Activated CD4-positive, alpha-beta T cell treated with anti-CD3 and anti-CD28 coated beads, Interleukin-2, Interleukin-4, amounts not matched to agents 100 ng/mL and 50 ng/mL, durations not matched to agents 16 hours and 8 hours (primary cell): ENCODE data around the gene TSC1.
"Not testable (repeated sequence)": the region's sequence is repeated elsewhere in the genome, so short reads cannot be mapped to it uniquely, and the experiment has no call there.

Experiments
- DNase-seq: peaks from one replicate; pipeline ENCODE4 v3.0.0-alpha.2; 2020; ENCODE audit warnings: low spot score

The TSC1 gene

GRCh38 chr9:132944294-132945185 is at the start of gene TSC1:
TSS of gene TSC1 (minus strand) at chr9:132944616. CDS start at chr9:132928872, 15,744 bp downstream.
- peak; percentile 97 for DNase-seq

- no peak for DNase-seq
Measured at GRCh38 chr9:132993511-132993939, 49.1 kb upstream of the TSC1 start.

- no peak for DNase-seq
Measured at GRCh38 chr9:132991351-132992300, 47.2 kb upstream of the TSC1 start.

GRCh38 chr9:132990781-132991180 is 46.4 kb upstream of the TSC1 start:
- no peak for DNase-seq

GRCh38 chr9:132989998-132990557 is 45.7 kb upstream of the TSC1 start:
- DNase-seq = not testable (repeated sequence)

- DNase-seq = no peak
Measured at GRCh38 chr9:132989414-132989996, 45.1 kb upstream of the TSC1 start.

GRCh38 chr9:132989014-132989310 is 44.5 kb upstream of the TSC1 start:
- no peak for DNase-seq

GRCh38 chr9:132988244-132989013 is 44.0 kb upstream of the TSC1 start:
- DNase-seq = no peak

GRCh38 chr9:132986640-132987620 is 42.5 kb upstream of the TSC1 start:
- DNase-seq = no peak

GRCh38 chr9:132986114-132986513 is 41.7 kb upstream of the TSC1 start:
- no peak for DNase-seq

GRCh38 chr9:132985489-132985888 is 41.1 kb upstream of the TSC1 start:
- DNase-seq = no peak

- DNase-seq = no peak
Measured at GRCh38 chr9:132985071-132985350, 40.6 kb upstream of the TSC1 start.

GRCh38 chr9:132984202-132985070 is 40.0 kb upstream of the TSC1 start:
- no peak for DNase-seq

GRCh38 chr9:132983491-132984201 is 39.2 kb upstream of the TSC1 start:
- no peak for DNase-seq

GRCh38 chr9:132982458-132982857 is 38.0 kb upstream of the TSC1 start:
- no peak for DNase-seq

- DNase-seq = no peak
Measured at GRCh38 chr9:132980157-132980556, 35.7 kb upstream of the TSC1 start.

- no peak for DNase-seq
Measured at GRCh38 chr9:132978451-132979131, 34.2 kb upstream of the TSC1 start, which contains the start of gene GFI1B. TSS of gene GFI1B (plus strand) at chr9:132978694. CDS start at chr9:132986679, 7,985 bp downstream.

- DNase-seq = no peak
Measured at GRCh38 chr9:132978112-132978450, 33.7 kb upstream of the TSC1 start.
